Hepatocyte (in vitro differentiated cells): ENCODE results near the gene ZBTB44. TPM values are rescaled to one million over a fixed set of nuclear protein-coding genes. Genes with fewer than 3 reads are reported as not detected.

ENCODE experiments used
- DNase-seq: peaks from one replicate; pipeline ENCODE4 v3.0.0-alpha.2; 2016; ENCODE audit warnings: low spot score
- H2AFZ ChIP-seq: fragments of 200-600 bp; sonication (generic); 2 replicates; pipeline ENCODE4 v1.6.0; 2016; ENCODE audit warnings: antibody characterized with exemption, mild to moderate bottlenecking
- H3K27ac ChIP-seq: fragments of 200-600 bp; sonication (generic); 2 replicates; pipeline ENCODE4 v1.5.1; 2016; ENCODE audit warnings: mild to moderate bottlenecking
- H3K27me3 ChIP-seq: fragments of 200-600 bp; sonication (generic); 2 replicates; pipeline ENCODE4 v1.6.1; 2016
- H3K36me3 ChIP-seq: fragments of 200-600 bp; sonication (generic); replicated peaks from 2 replicates; pipeline ENCODE4 v1.5.1; 2016; ENCODE audit warnings: low read depth; ENCODE audit not compliant: insufficient read depth
- H3K4me1 ChIP-seq: fragments of 200-600 bp; sonication (generic); 2 replicates; pipeline ENCODE4 v1.5.1; 2016; ENCODE audit warnings: mild to moderate bottlenecking, moderate library complexity; ENCODE audit not compliant: insufficient read depth
- H3K4me2 ChIP-seq: fragments of 200-600 bp; sonication (generic); 2 replicates; pipeline ENCODE4 v1.6.0; 2016
- H3K4me3 ChIP-seq: fragments of 200-600 bp; sonication (generic); 2 replicates; pipeline ENCODE4 v1.5.1; 2016; ENCODE audit warnings: mild to moderate bottlenecking
- H3K79me2 ChIP-seq: fragments of 200-600 bp; sonication (generic); 2 replicates; pipeline ENCODE4 v1.6.0; 2017; ENCODE audit warnings: mild to moderate bottlenecking
- H3K9me2 ChIP-seq: fragments of 200-600 bp; sonication (generic); replicated peaks from 2 replicates; pipeline ENCODE4 v1.6.0; 2017; ENCODE audit warnings: mild to moderate bottlenecking; ENCODE audit not compliant: insufficient read depth
- H3K9me3 ChIP-seq: fragments of 200-600 bp; sonication (generic); 2 replicates; pipeline ENCODE4 v1.5.1; 2016; ENCODE audit warnings: low read depth, mild to moderate bottlenecking
- H4K20me1 ChIP-seq: fragments of 200-600 bp; sonication (generic); 2 replicates; pipeline ENCODE4 v1.6.0; 2016; ENCODE audit warnings: mild to moderate bottlenecking; ENCODE audit not compliant: insufficient read depth, poor library complexity, severe bottlenecking
- CTCF ChIP-seq: fragments of 200-600 bp; sonication (generic); IDR thresholded peaks from 2 replicates; pipeline ENCODE4 v1.5.1; 2016; ENCODE audit warnings: antibody characterized with exemption, mild to moderate bottlenecking; ENCODE audit not compliant: poor library complexity
- EZH2 ChIP-seq: fragments of 200-600 bp; sonication (generic); IDR thresholded peaks from 2 replicates; pipeline ENCODE4 v1.6.1; 2016; ENCODE audit warnings: antibody characterized with exemption, mild to moderate bottlenecking, borderline replicate concordance
- EZH2phosphoT487 ChIP-seq: fragments of 200-600 bp; sonication (generic); IDR thresholded peaks from one replicate; pipeline ENCODE4 v1.6.1; 2018; ENCODE audit warnings: antibody characterized with exemption, mild to moderate bottlenecking, low read depth, moderate library complexity; ENCODE audit not compliant: unreplicated experiment, severe bottlenecking
- WGBS: methylation state at CpG from one replicate; pipeline ENCODE4 v1.1.6; 2016; ENCODE audit warnings: low lambda C conversion rate; ENCODE audit errors: missing lambda C conversion rate; 5-methylcytosine and 5-hydroxymethylcytosine counted together
- polyA plus RNA-seq: library from polyadenylated mRNA; unstranded; fragments of >200 nt; fragmentation: Nextera tagmentation; extraction: Ambion mirVana; gene quantifications from 2 replicates; pipeline ENCODE4 v1.2.1, GENCODE V29; 2016
- small RNA-seq: library from RNA; depleted of rRNA; stranded (forward); fragments of <200 nt; gene quantifications from one replicate; pipeline ENCODE3, GENCODE V24; 2014
- total RNA-seq: library from RNA; depleted of rRNA; stranded (reverse); fragments of >200 nt; gene quantifications from 2 replicates; pipeline ENCODE4 v1.2.3, GENCODE V29; 2014

The ZBTB44 gene
- total and polyA plus RNA-seq, 2 experiments from 2014 or later: 7.3 to 53.8 TPM

DNA sequence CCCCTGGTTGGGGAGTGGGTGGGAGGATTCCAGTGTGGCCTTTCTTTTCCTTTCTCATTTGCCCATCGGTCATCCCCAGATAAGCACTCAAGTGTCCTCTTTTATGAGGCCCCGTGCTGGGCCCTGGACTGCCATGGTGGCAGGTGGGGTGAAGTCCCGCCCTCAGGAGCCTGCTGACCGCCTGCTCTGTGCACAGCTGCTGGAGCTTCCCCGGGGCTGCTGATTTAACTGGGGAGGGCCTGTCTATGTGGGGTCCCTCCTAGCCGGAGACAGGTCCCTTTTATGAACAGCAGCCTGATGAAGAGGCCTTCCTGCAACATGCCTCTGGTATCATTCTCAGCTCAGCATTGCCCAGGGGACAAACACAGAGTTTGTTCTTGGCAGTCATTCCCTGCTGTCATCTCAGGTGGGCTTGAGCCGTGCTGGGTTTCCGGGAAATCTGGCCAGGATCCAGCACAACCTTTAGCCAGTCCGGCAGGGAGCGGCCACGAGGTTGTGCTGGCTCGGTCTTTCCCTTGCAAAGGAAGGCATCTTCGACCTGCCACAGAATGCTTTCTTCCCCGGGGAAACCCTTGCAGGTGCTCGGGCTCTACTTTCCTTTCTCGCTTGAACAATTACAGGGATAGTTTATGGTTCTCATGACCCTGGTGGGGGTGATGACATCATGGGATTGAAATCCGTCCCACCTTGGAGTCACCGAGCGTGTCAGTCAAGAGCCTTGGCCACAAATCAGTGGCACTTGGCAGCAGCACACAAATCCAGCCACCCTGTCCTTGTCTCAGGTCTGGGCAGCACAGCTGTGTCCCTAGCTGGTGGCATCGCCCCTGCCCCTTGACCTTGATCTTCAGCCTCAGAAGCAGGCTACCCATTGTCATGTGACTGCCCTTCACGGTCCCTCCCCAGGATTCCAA lies 135.1 kb downstream of the ZBTB44 start:
- peaks cover 67% of the 10 kb centered on the region for H3K79me2 ChIP-seq
- no peak for TF ChIP-seq EZH2
- no peak for TF ChIP-seq EZH2phosphoT487
- TF ChIP-seq CTCF: no peak
- H3K4me2 ChIP-seq: peak overlapping the region; percentile 64
- H3K9me3 ChIP-seq: no peaks in the 10 kb centered on the region
- 81% methylated on average over 21 of the region's 21 CpGs for WGBS
- H3K4me1 ChIP-seq: peaks cover 37% of the 10 kb centered on the region
- H3K27me3 ChIP-seq: no peaks in the 10 kb centered on the region
- H3K9me2 ChIP-seq: no peaks in the 10 kb centered on the region
- H4K20me1 ChIP-seq: no peaks in the 10 kb centered on the region
- H3K4me3 ChIP-seq: no peak overlapping the region
- peak overlapping the region; percentile 89 for H3K27ac ChIP-seq
- no peaks in the 10 kb centered on the region for H3K36me3 ChIP-seq
- peak; percentile 63 for DNase-seq
- H2AFZ ChIP-seq: no peak overlapping the region

DNA sequence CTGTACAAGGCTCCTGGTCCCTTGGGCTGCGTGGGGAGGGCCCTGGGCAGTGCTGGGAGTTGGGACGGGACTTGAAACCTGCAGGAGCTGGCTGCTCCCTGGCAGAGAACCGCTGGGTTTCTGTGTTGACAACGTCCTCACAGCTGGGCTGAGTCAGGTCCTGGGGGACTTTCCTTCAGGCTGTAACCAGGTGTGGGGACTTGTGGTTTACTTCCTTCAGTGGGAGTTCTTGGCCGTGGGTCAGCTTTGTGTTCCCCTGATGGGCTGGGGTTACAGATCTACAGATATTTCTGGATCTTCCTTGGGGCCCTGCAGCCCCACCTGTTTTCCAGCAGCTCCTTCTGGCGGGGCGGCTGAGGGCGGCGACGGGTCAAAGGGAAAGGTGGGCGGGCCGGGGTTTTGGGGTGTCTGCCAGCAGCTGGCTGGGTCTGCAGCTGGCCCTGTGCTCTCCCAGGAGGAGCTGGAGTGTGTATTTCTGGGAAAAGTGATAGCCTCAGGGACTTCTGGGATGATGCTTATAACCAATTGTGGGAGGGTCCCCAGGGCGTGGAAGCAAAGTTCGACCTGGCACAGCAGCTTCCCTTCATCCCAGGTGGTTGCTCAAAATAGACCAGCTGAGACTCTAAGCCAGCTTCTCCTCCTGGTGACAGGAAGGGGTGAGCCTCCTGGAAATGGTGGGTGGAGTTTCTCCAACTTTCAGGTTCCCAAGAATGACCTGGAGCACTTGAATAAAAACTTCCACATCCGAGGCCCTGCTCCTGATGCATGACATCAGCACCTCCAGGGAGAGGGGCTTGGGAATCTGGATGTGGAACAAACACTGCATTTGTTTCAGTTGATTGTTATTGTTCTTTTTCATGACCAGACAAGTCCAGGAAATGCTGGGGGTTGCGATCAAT lies 136.0 kb downstream of the ZBTB44 start:
- Histone ChIP-seq H3K27ac (peak overlapping the region; percentile 89), H3K4me2 (no peak overlapping the region), H2AFZ (no peak overlapping the region), H3K79me2 (peaks cover 67% of the 10 kb centered on the region), H3K36me3 (no peaks in the 10 kb centered on the region), H3K9me2 (no peaks in the 10 kb centered on the region), H3K4me3 (no peak overlapping the region), H3K27me3 (no peaks in the 10 kb centered on the region), H3K4me1 (peaks cover 37% of the 10 kb centered on the region), H4K20me1 (no peaks in the 10 kb centered on the region), H3K9me3 (no peaks in the 10 kb centered on the region)
- no peak for DNase-seq
- 87% methylated on average over 15 of the region's 16 CpGs for WGBS
- TF ChIP-seq CTCF (no peak), EZH2phosphoT487 (no peak), EZH2 (no peak)

GRCh38 chr11:130177782-130178181 lies 136.9 kb downstream of the ZBTB44 start:
- no peak overlapping the region for H3K4me3 ChIP-seq
- WGBS: 95% methylated on average over 10 of the region's 10 CpGs
- no peaks in the 10 kb centered on the region for H3K27me3 ChIP-seq
- H3K4me1 ChIP-seq: peaks cover 37% of the 10 kb centered on the region
- H4K20me1 ChIP-seq: no peaks in the 10 kb centered on the region
- H3K9me3 ChIP-seq: no peaks in the 10 kb centered on the region
- no peak for TF ChIP-seq CTCF
- no peak for TF ChIP-seq EZH2
- no peak for TF ChIP-seq EZH2phosphoT487
- H2AFZ ChIP-seq: no peak overlapping the region
- no peaks in the 10 kb centered on the region for H3K9me2 ChIP-seq
- no peaks in the 10 kb centered on the region for H3K36me3 ChIP-seq
- DNase-seq: no peak
- H3K4me2 ChIP-seq: no peak overlapping the region
- peak overlapping the region; percentile 89 for H3K27ac ChIP-seq
- peaks cover 70% of the 10 kb centered on the region for H3K79me2 ChIP-seq

Small RNA genes within 50 kb of the gene (small RNA-seq; reads per million reads assigned to genes)
- not detected for gene RN7SL778P

Other genes with a start within 250 kb of the ZBTB44 start
- gene APLP2, start 245.0 kb downstream of the ZBTB44 start, total RNA-seq: 485 and 500 TPM in 2 replicates
- 475 and 481 TPM in 2 replicates for gene APLP2, start 245.0 kb downstream of the ZBTB44 start, polyA plus RNA-seq
- 80.8 and 85.2 TPM in 2 replicates for gene ST14, start 155.1 kb downstream of the ZBTB44 start, total RNA-seq
- gene ST14, start 155.1 kb downstream of the ZBTB44 start, polyA plus RNA-seq: 81.4 and 93.3 TPM in 2 replicates
- gene ADAMTS8, start 113.7 kb upstream of the ZBTB44 start, total RNA-seq: 1.9 and 2.3 TPM in 2 replicates
- 1.2 and 1.7 TPM in 2 replicates for gene ADAMTS8, start 113.7 kb upstream of the ZBTB44 start, polyA plus RNA-seq
- 10.1 and 14.6 TPM in 2 replicates for gene ADAMTS15, start 133.7 kb upstream of the ZBTB44 start, total RNA-seq
- gene ADAMTS15, start 133.7 kb upstream of the ZBTB44 start, polyA plus RNA-seq: 4.5 and 5.4 TPM in 2 replicates